Left kidney (tissue), 1 donor: Measurements from ENCODE around the gene TMEM203. TPM values are rescaled to one million over a fixed set of nuclear protein-coding genes. Genes with fewer than 3 reads are reported as not detected.

Source experiments
- polyA plus RNA-seq: library from polyadenylated mRNA; unstranded; fragments of 120-200 nt; gene quantifications from one replicate; pipeline ENCODE4 v1.2.1, GENCODE V29; 2013; ENCODE audit not compliant: insufficient read length

TMEM203 gene
- polyA plus RNA-seq, 1 donor: 39.0 TPM

Other genes starting within 250 kb of the TMEM203 start
- 61.3 TPM for gene PTGDS, start 228.1 kb downstream of the TMEM203 start, polyA plus RNA-seq
- gene LCNL1, start 222.7 kb downstream of the TMEM203 start, polyA plus RNA-seq: 0.43 TPM
- 23.3 TPM for gene PAXX, start 213.2 kb downstream of the TMEM203 start, polyA plus RNA-seq
- not detected for gene CLIC3, start 209.1 kb downstream of the TMEM203 start, polyA plus RNA-seq
- gene ABCA2, start 177.4 kb downstream of the TMEM203 start, polyA plus RNA-seq: 46.6 TPM
- gene FUT7, start 173.6 kb downstream of the TMEM203 start, polyA plus RNA-seq: not detected
- 18.4 TPM for gene NPDC1, start 159.5 kb downstream of the TMEM203 start, polyA plus RNA-seq
- gene ENTPD2, start 151.6 kb downstream of the TMEM203 start, polyA plus RNA-seq: 4.7 TPM
- gene SAPCD2, start 135.1 kb downstream of the TMEM203 start, polyA plus RNA-seq: 7.2 TPM
- gene UAP1L1, start 128.1 kb downstream of the TMEM203 start, polyA plus RNA-seq: 6.9 TPM
- gene MAN1B1, start 118.7 kb downstream of the TMEM203 start, polyA plus RNA-seq: 61.4 TPM
- gene DPP7, start 90.9 kb downstream of the TMEM203 start, polyA plus RNA-seq: 16.8 TPM
- not detected for gene GRIN1, start 66.5 kb downstream of the TMEM203 start, polyA plus RNA-seq
- gene LRRC26, start 35.6 kb downstream of the TMEM203 start, polyA plus RNA-seq: not detected
- gene TMEM210, start 33.6 kb downstream of the TMEM203 start, polyA plus RNA-seq: not detected
- gene ANAPC2, start 17.1 kb downstream of the TMEM203 start, polyA plus RNA-seq: 42.9 TPM
- 34.7 TPM for gene SSNA1, start 17.0 kb downstream of the TMEM203 start, polyA plus RNA-seq
- 10.9 TPM for gene TPRN, start 4.9 kb downstream of the TMEM203 start, polyA plus RNA-seq
- 12.2 TPM for gene NDOR1, start 52 bp upstream of the TMEM203 start, polyA plus RNA-seq
- 5.8 TPM for gene RNF208, start 16.6 kb upstream of the TMEM203 start, polyA plus RNA-seq
- gene CYSRT1, start 19.5 kb upstream of the TMEM203 start, polyA plus RNA-seq: 13.2 TPM
- 13.1 TPM for gene RNF224, start 21.9 kb upstream of the TMEM203 start, polyA plus RNA-seq
- gene SLC34A3, start 25.3 kb upstream of the TMEM203 start, polyA plus RNA-seq: 7.4 TPM
- gene TUBB4B, start 35.6 kb upstream of the TMEM203 start, polyA plus RNA-seq: 345 TPM
- gene STPG3, start 45.6 kb upstream of the TMEM203 start, polyA plus RNA-seq: 1.5 TPM
- gene NELFB, start 49.7 kb upstream of the TMEM203 start, polyA plus RNA-seq: 48.0 TPM
- 4.5 TPM for gene TOR4A, start 72.1 kb upstream of the TMEM203 start, polyA plus RNA-seq
- gene NRARP, start 96.6 kb upstream of the TMEM203 start, polyA plus RNA-seq: 5.1 TPM
- 14.1 TPM for gene EXD3, start 217.5 kb upstream of the TMEM203 start, polyA plus RNA-seq
- 6.7 TPM for gene NOXA1, start 217.7 kb upstream of the TMEM203 start, polyA plus RNA-seq
- 0.33 TPM for gene ENTPD8, start 235.7 kb upstream of the TMEM203 start, polyA plus RNA-seq